HG03039 (cell line): Measurements from ENCODE around the gene ZRSR2.
"Not testable (repeated sequence)": the region's sequence is repeated elsewhere in the genome, so short reads cannot be mapped to it uniquely, and the experiment has no call there.

ENCODE experiments used
- ATAC-seq: cut with Tn5 transposase; IDR thresholded peaks from one replicate; pipeline ENCODE4 v1.9.1; 2021; ENCODE audit warnings: mild to moderate bottlenecking, moderate library complexity; ENCODE audit not compliant: unreplicated experiment

ZRSR2 gene

GRCh38 chrX:15797707-15798106 lies 7.4 kb downstream of the ZRSR2 start:
- no peak for ATAC-seq

- ATAC-seq = no peak
Observed at GRCh38 chrX:15804563-15804962, 14.3 kb downstream of the ZRSR2 start.

- ATAC-seq = no peak
Observed at GRCh38 chrX:15808254-15808653, 18.0 kb downstream of the ZRSR2 start.

GRCh38 chrX:15812192-15812938 lies 22.1 kb downstream of the ZRSR2 start:
- ATAC-seq = no peak

- no peak for ATAC-seq
Observed at GRCh38 chrX:15813416-15813815, 23.1 kb downstream of the ZRSR2 start.

GRCh38 chrX:15814771-15815365 lies 24.6 kb downstream of the ZRSR2 start:
- ATAC-seq = no peak

GRCh38 chrX:15815779-15816437 lies 25.6 kb downstream of the ZRSR2 start:
- ATAC-seq = peak; percentile 54

GRCh38 chrX:15816438-15816809 lies 26.1 kb downstream of the ZRSR2 start:
- ATAC-seq = no peak

- no peak for ATAC-seq
Observed at GRCh38 chrX:15816886-15817285, 26.6 kb downstream of the ZRSR2 start.

- no peak for ATAC-seq
Observed at GRCh38 chrX:15820106-15821073, 30.1 kb downstream of the ZRSR2 start.

- ATAC-seq = no peak
Observed at GRCh38 chrX:15822922-15823321, 32.6 kb downstream of the ZRSR2 start.

GRCh38 chrX:15825936-15826335 lies 35.7 kb downstream of the ZRSR2 start:
- no peak for ATAC-seq

- no peak for ATAC-seq
Observed at GRCh38 chrX:15829217-15829616, 38.9 kb downstream of the ZRSR2 start.

GRCh38 chrX:15831347-15831746 lies 41.1 kb downstream of the ZRSR2 start:
- ATAC-seq = not testable (repeated sequence)

- ATAC-seq = no peak
Observed at GRCh38 chrX:15834053-15834452, 43.8 kb downstream of the ZRSR2 start.

GRCh38 chrX:15834827-15835595 lies 44.7 kb downstream of the ZRSR2 start:
- no peak for ATAC-seq

- ATAC-seq = no peak
Observed at GRCh38 chrX:15838017-15838416, 47.7 kb downstream of the ZRSR2 start.

GRCh38 chrX:15841853-15842516 lies 51.7 kb downstream of the ZRSR2 start:
- ATAC-seq = no peak

- ATAC-seq = no peak
Observed at GRCh38 chrX:15843960-15844359, 53.7 kb downstream of the ZRSR2 start.

GRCh38 chrX:15848576-15848975 lies 58.3 kb downstream of the ZRSR2 start:
- no peak for ATAC-seq
